ENCODE data around the gene GABRB1.

Gene GABRB1

DNA sequence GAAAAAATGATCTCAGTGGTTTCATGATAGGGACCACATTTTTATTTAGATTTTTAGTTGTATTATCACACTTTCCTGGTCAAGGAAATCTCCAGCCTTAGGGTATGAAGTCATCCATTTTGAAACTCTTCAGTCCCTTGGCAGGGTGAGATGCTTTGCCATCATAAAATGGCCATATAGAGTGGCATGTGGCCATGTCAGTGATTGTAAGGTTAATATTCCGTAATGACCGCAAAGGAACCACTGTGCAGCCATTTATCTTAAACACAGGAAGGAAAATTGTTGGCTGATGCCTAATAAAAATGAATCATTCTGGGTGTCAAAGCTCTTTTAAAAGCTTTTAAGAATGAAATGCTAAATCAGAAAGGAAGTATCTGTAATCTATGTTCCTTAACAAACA lies 396.6 kb downstream of the GABRB1 start:
- H3K4me3 ChIP-seq (ENCODE audit: low read depth, low read length), result no peak overlapping the region
- TF ChIP-seq, protein P1, sequence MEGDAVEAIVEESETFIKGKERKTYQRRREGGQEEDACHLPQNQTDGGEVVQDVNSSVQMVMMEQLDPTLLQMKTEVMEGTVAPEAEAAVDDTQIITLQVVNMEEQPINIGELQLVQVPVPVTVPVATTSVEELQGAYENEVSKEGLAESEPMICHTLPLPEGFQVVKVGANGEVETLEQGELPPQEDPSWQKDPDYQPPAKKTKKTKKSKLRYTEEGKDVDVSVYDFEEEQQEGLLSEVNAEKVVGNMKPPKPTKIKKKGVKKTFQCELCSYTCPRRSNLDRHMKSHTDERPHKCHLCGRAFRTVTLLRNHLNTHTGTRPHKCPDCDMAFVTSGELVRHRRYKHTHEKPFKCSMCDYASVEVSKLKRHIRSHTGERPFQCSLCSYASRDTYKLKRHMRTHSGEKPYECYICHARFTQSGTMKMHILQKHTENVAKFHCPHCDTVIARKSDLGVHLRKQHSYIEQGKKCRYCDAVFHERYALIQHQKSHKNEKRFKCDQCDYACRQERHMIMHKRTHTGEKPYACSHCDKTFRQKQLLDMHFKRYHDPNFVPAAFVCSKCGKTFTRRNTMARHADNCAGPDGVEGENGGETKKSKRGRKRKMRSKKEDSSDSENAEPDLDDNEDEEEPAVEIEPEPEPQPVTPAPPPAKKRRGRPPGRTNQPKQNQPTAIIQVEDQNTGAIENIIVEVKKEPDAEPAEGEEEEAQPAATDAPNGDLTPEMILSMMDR (IDR thresholded peaks at IDR 0.05; ENCODE audit: borderline replicate concordance, insufficient read depth, low read depth, low read length), result no peak

DNA sequence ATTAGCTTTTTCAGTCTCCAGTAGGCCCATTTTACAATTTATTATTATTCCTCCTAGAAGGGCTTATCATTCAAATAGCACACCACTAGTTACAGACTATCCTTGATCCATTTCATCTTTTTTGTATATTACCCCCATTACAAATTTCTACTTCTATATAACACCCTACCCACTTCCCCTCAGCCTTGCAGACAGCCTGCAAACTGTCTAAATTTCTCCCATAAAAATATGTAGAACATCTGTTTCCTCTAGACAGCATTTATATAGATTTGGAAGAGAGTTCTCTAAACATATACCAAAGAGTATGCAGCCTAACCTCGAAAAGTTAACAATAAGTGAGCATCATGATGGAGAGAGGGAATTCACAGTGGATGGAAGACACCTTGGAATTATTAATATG lies 401.4 kb downstream of the GABRB1 start:
- no peak overlapping the region for H3K4me3 ChIP-seq (ENCODE audit: low read depth, low read length)
- TF ChIP-seq, protein P1 (IDR thresholded peaks at IDR 0.05; ENCODE audit: borderline replicate concordance, insufficient read depth, low read depth, low read length), result no peak

DNA sequence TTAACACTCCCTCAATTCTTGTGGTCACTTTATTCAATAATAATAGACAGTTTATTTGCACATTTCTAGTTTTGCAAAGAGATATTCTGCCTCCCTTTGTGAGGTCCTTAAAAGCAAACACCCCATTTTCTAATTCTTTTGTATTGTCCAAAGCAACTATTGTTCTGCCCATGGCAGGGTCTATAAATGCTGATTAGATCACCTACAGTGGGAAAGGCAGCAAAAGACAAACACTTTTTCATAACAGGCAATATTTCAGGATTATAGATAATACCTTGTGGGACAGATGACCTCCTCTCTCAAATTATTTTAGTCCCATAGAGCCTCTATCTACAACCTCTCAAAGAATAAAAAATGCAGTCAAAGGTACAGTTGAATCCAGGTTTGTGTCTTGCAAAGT lies 403.6 kb downstream of the GABRB1 start:
- no peak overlapping the region for H3K4me3 ChIP-seq (ENCODE audit: low read depth, low read length)
- TF ChIP-seq, protein P1 (IDR thresholded peaks at IDR 0.05; ENCODE audit: borderline replicate concordance, insufficient read depth, low read depth, low read length), result no peak

DNA sequence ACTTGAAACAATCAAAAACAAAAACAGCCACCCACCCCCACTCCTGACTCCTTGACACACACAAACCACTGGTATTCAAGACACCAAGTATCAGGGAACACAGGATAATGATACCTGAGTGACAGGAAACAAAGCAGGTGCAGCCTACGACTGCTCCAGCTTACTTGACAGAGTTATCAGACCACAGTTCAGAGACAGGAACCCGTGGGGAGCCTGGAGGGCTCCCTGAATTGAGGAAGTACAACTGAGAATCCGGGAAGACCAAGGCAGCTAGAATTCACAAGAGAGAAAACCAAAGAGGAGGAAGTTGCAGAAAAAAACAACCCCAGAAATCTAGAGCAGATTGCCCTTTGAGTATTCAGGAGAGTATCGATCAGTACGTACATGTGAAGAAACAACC lies 411.6 kb downstream of the GABRB1 start:
- TF ChIP-seq, protein P1 (IDR thresholded peaks at IDR 0.05; ENCODE audit: borderline replicate concordance, insufficient read depth, low read depth, low read length), result no peak
- H3K4me3 ChIP-seq (ENCODE audit: low read depth, low read length), result no peak overlapping the region

DNA sequence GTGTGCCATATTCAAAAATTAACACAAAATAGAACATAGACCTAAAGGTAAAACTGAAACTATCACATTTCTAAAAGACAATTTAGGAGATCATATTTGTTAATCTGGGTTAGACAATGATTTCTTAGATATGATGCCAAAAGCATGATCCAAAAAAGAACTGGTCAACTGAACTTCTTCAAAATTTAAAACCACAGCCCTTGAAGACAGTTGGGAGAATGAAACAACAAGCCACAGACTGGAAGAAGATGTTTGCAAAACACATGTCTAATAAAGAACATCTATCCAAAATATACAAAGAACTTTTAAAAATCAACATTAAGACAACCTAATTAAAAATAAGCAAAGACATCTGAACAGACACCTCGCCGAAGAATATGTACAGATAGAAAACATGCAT lies 412.7 kb downstream of the GABRB1 start:
- TF ChIP-seq, protein P1 (IDR thresholded peaks at IDR 0.05; ENCODE audit: borderline replicate concordance, insufficient read depth, low read depth, low read length), result no peak
- no peak overlapping the region for H3K4me3 ChIP-seq (ENCODE audit: low read depth, low read length)

DNA sequence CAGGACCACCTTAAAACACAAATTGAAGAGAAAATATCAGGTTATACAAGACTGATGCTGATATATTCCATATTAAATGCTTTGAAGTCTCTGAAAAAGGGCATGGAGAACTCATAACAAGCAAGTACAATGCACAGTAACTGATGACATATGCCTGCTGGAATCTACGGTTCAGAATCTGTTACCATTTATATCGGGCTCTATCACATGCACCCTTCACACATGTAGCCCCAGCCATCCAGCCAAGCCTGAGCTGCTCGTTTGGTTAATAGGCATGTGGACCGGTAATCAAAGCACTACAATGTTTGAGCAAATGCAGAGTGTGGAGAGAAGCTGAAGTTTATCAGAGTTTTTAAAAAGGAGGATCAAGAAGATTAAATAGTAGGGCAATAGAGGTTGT lies 420.3 kb downstream of the GABRB1 start:
- TF ChIP-seq, protein P1 (IDR thresholded peaks at IDR 0.05; ENCODE audit: borderline replicate concordance, insufficient read depth, low read depth, low read length), result no peak
- no peak overlapping the region for H3K4me3 ChIP-seq (ENCODE audit: low read depth, low read length)

DNA sequence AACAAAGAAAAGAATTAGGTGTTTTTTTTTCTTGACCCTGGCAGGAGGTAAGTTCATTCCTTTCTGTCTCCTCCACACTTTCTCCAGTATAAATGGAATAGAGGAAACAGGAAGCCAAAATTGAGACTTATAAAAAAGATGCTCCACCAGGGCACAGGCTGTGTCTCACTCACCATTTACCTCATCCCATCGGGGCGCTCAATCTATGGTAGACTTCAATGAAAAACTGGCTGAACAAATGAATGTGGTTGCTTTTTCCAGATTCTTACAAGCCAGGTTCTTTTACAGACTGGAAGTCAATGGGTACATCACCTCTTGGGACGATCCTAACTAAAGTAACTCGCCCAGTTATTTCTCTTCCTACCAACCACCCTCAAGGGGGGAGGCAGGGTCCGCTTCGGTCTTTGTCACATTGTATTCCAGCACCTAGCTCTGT lies 431.4 kb downstream of the GABRB1 start:
- TF ChIP-seq, protein P1 (IDR thresholded peaks at IDR 0.05; ENCODE audit: borderline replicate concordance, insufficient read depth, low read depth, low read length), result no peak
- H3K4me3 ChIP-seq (ENCODE audit: low read depth, low read length), result peak overlapping the region; percentile 91

Measured in GM12875 (cell line).